GM23338 (cell line): ENCODE results near the gene BMPR2.

Experiments
- CREB1 ChIP-seq: fragments of 250-450 bp; sonication (Bioruptor Pico); IDR thresholded peaks from 2 replicates; pipeline ENCODE4 v1.5.0; 2020; ENCODE audit warnings: low read depth, mild to moderate bottlenecking, moderate library complexity
- CTCF ChIP-seq, 2 experiments: fragments of 200-600 bp in 1 of 2; sonication (generic) in 1 of 2; conservative IDR thresholded peaks; 2 replicates each; pipeline versions ENCODE4 v1.5.1 to v1.6.1; 2016 to 2017; ENCODE audit warnings: antibody characterized with exemption in 2 of 2, low read depth in 2 of 2, mild to moderate bottlenecking in 2 of 2, moderate library complexity in 1 of 2
- EZH2 ChIP-seq: fragments of 200-600 bp; sonication (generic); IDR thresholded peaks from one replicate; pipeline ENCODE4 v1.8.0; 2017; ENCODE audit warnings: antibody characterized with exemption, mild to moderate bottlenecking, low read depth; ENCODE audit not compliant: unreplicated experiment
- EZH2phosphoT487 ChIP-seq: fragments of 200-600 bp; sonication (generic); IDR thresholded peaks from one replicate; pipeline ENCODE4 v1.8.1; 2018; ENCODE audit warnings: antibody characterized with exemption; ENCODE audit not compliant: unreplicated experiment
- JUNB ChIP-seq: IDR thresholded peaks from one replicate; pipeline ENCODE4 v1.6.1; 2016; ENCODE audit warnings: antibody characterized with exemption; ENCODE audit not compliant: unreplicated experiment
- NANOG ChIP-seq: IDR thresholded peaks from 2 replicates; pipeline ENCODE4 v1.6.1; 2016; ENCODE audit warnings: antibody characterized with exemption, borderline replicate concordance
- POLR2AphosphoS5 ChIP-seq: IDR thresholded peaks from 2 replicates; pipeline ENCODE4 v1.6.1; 2016; ENCODE audit warnings: antibody characterized with exemption, low read depth
- STAT1 ChIP-seq: IDR thresholded peaks from one replicate; pipeline ENCODE4 v1.6.1; 2016; ENCODE audit warnings: antibody characterized with exemption; ENCODE audit not compliant: unreplicated experiment
- ZNF331 ChIP-seq: fragments of 250-450 bp; sonication (Bioruptor Pico); IDR thresholded peaks from 2 replicates; pipeline ENCODE4 v1.5.0; 2020; ENCODE audit warnings: low read depth, mild to moderate bottlenecking, moderate library complexity
- ZNF462 ChIP-seq: fragments of 250-450 bp; sonication (Bioruptor Pico); IDR thresholded peaks from 2 replicates; pipeline ENCODE4 v1.5.0; 2020; ENCODE audit warnings: mild to moderate bottlenecking, moderate library complexity
- TF ChIP-seq, protein P1 (sequence below): IDR thresholded peaks from one replicate; pipeline ENCODE4 v1.6.1; 2018; ENCODE audit warnings: antibody characterized with exemption; ENCODE audit not compliant: unreplicated experiment

DNA sequence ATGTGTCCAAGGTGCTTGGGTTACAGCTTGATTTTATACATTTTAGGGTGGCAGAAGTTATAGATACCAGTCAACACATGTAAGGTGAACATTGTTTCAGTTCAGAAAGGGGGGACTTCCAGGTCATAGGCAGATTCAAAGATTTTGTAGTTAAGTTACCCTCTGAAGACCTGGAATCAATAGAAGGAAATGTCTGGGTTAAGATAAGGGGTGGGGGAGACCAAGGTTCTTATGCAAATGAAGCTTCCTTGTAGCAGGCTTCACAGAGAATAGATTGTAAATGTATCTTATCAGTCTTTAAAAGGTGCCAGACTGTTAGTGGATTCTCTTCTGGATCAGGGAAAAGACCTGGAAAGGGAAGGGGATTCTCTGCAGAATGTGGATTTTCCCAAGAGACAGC is 42.4 kb downstream of the BMPR2 start:
- no peak for TF ChIP-seq CTCF (conservative IDR thresholded peaks at IDR 0.05; ENCODE audit: low read depth in 2 of 2)
- no peak for TF ChIP-seq EZH2phosphoT487
- TF ChIP-seq EZH2 = no peak
- TF ChIP-seq POLR2AphosphoS5 = no peak
- TF ChIP-seq JUNB = no peak
- TF ChIP-seq, protein P1, sequence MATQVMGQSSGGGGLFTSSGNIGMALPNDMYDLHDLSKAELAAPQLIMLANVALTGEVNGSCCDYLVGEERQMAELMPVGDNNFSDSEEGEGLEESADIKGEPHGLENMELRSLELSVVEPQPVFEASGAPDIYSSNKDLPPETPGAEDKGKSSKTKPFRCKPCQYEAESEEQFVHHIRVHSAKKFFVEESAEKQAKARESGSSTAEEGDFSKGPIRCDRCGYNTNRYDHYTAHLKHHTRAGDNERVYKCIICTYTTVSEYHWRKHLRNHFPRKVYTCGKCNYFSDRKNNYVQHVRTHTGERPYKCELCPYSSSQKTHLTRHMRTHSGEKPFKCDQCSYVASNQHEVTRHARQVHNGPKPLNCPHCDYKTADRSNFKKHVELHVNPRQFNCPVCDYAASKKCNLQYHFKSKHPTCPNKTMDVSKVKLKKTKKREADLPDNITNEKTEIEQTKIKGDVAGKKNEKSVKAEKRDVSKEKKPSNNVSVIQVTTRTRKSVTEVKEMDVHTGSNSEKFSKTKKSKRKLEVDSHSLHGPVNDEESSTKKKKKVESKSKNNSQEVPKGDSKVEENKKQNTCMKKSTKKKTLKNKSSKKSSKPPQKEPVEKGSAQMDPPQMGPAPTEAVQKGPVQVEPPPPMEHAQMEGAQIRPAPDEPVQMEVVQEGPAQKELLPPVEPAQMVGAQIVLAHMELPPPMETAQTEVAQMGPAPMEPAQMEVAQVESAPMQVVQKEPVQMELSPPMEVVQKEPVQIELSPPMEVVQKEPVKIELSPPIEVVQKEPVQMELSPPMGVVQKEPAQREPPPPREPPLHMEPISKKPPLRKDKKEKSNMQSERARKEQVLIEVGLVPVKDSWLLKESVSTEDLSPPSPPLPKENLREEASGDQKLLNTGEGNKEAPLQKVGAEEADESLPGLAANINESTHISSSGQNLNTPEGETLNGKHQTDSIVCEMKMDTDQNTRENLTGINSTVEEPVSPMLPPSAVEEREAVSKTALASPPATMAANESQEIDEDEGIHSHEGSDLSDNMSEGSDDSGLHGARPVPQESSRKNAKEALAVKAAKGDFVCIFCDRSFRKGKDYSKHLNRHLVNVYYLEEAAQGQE = no peak
- TF ChIP-seq CREB1 = no peak
- no peak for TF ChIP-seq ZNF462 (CRISPR knock-in tag)
- TF ChIP-seq STAT1 = no peak
- no peak for TF ChIP-seq NANOG
- TF ChIP-seq ZNF331 (CRISPR knock-in tag) = no peak
